Panc1 (cell line): Measurements from ENCODE around the gene PTDSS2.

Source experiments
- CTCF ChIP-seq: fragments of 450-650 bp; IDR thresholded peaks from 2 replicates; pipeline ENCODE4 v1.5.1; 2017; ENCODE audit warnings: mild to moderate bottlenecking
- SIN3A ChIP-seq: IDR thresholded peaks from 2 replicates; pipeline ENCODE4 v1.6.1; 2012; ENCODE audit warnings: low read depth, mild to moderate bottlenecking, low read length, moderate library complexity, borderline replicate concordance; ENCODE audit not compliant: insufficient read depth

DNA sequence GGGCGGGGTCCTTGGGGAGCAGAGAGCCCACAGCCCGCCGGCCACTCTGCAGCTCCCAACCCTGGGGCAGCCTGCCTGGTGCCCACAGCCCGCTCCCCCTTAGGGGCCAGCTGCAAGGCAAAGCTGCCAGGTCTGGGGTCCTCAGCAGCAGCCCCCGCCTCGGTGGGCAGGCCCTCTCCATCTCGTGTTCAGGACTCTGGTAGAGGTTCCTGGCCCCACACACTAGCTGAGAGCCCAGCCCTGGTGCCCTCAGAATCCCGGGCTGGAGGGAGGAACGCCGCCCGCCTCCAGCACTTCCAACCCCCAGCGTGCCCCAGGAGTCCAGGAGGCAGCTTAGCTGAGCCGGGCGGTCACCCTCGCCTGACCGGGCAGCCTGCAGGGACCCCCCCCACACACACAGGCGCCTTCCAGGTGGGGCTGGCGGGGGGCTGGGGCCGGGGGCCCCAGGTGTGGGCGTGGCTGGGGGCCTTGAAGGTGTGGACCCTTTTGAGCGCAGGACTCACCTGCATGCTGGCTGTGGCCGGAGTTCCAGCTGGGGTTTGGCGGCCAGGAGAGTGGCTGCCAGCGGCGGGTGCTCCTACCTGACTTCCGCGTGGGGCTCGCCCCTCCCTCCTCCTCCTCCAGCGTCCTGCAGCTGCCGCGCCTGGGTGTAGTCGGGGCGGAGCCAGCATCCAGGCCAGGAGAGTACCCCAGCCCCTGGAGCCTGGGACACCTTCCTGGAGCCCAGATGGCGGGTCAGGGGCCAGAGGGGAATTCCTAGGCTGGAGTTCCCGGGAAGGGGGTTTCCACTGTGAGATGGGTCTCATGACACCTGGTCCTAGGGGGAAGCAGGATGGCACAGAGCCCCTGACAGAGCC lies 8.4 kb upstream of the PTDSS2 start, which contains the start of gene ANO9:
- TF ChIP-seq CTCF (no peak), SIN3A (no peak)
